IMR-90 (cell line): ENCODE measurements around the gene UCK2. TPM values are rescaled to one million over a fixed set of nuclear protein-coding genes. Genes with fewer than 3 reads are reported as not detected.
"Not testable (repeated sequence)": the region's sequence is repeated elsewhere in the genome, so short reads cannot be mapped to it uniquely, and the experiment has no call there.

Experiments
- ATAC-seq: fragments of 200-7000 bp; cut with Tn5 transposase; 2 replicates; pipeline ENCODE4 v1.9.1; 2020; ENCODE audit warnings: low read depth, mild to moderate bottlenecking, moderate library complexity
- BruUV-seq: library from RNA; stranded (reverse); fragments of 400-500 nt; replicated peaks from 2 replicates; lab custom pipeline; 2021; lab: Mats Ljungman, UMichigan
- CTCF ChIA-PET: fragments of 300-600 bp; formaldehyde crosslinking; extraction: SDS; loops from one replicate; lab custom pipeline; 2021; ENCODE audit warnings: antibody characterized with exemption; lab: Yijun Ruan, JAX
- POLR2A ChIA-PET: fragments of 300-600 bp; sonication (Branson Sonifier 250); formaldehyde crosslinking; loops from one replicate; lab custom pipeline; 2022; ENCODE audit warnings: antibody characterized with exemption; ENCODE audit not compliant: unreplicated experiment; lab: Charles Lee
- DNase-seq: peaks from one replicate; pipeline ENCODE4 v3.0.0; 2013
- H2AFZ ChIP-seq: replicated peaks from 2 replicates; pipeline ENCODE3; 2013; ENCODE audit warnings: low read length, mild to moderate bottlenecking; ENCODE audit not compliant: poor library complexity
- H2AK5ac ChIP-seq: 2 replicates; pipeline ENCODE4 v1.6.1; 2013; ENCODE audit warnings: low read depth, low read length, inconsistent platforms
- H2AK9ac ChIP-seq: replicated peaks from 2 replicates; pipeline ENCODE3; 2013; ENCODE audit warnings: mild to moderate bottlenecking, low read depth, low read length, moderate library complexity; ENCODE audit not compliant: poor library complexity
- H2BK120ac ChIP-seq: 2 replicates; pipeline ENCODE4 v1.6.1; 2013; ENCODE audit warnings: low read depth, low read length, inconsistent platforms
- H2BK15ac ChIP-seq: 3 replicates; pipeline ENCODE4 v1.6.1; 2013; ENCODE audit warnings: low read depth, low read length, inconsistent platforms
- H2BK20ac ChIP-seq: 2 replicates; pipeline ENCODE4 v1.6.1; 2013; ENCODE audit warnings: low read depth, mild to moderate bottlenecking, inconsistent platforms, low read length, moderate library complexity
- H2BK5ac ChIP-seq: 2 replicates; pipeline ENCODE4 v1.6.1; 2013; ENCODE audit warnings: mild to moderate bottlenecking, low read depth, low read length, inconsistent platforms; ENCODE audit not compliant: poor library complexity, severe bottlenecking
- H3K14ac ChIP-seq: replicated peaks from 2 replicates; pipeline ENCODE4 v1.6.1; 2013; ENCODE audit warnings: low read depth, low read length, inconsistent platforms
- H3K18ac ChIP-seq: 2 replicates; pipeline ENCODE4 v1.6.1; 2013; ENCODE audit warnings: low read depth, low read length, control low read depth
- H3K23ac ChIP-seq: 2 replicates; pipeline ENCODE4 v1.6.1; 2013; ENCODE audit warnings: low read depth, low read length, inconsistent platforms
- H3K27ac ChIP-seq: 2 replicates; pipeline ENCODE4 v1.5.1; 2013; ENCODE audit warnings: mild to moderate bottlenecking, control low read depth, low read length; ENCODE audit not compliant: insufficient read depth
- H3K27me3 ChIP-seq: 2 replicates; pipeline ENCODE4 v1.6.1; 2013; ENCODE audit warnings: low read length; ENCODE audit not compliant: control insufficient read depth, insufficient read depth
- H3K36me3 ChIP-seq: 2 replicates; pipeline ENCODE4 v1.6.1; 2013; ENCODE audit warnings: low read length, mixed read lengths; ENCODE audit not compliant: control insufficient read depth, insufficient read depth
- H3K4ac ChIP-seq: 2 replicates; pipeline ENCODE4 v1.6.1; 2013; ENCODE audit warnings: low read depth, low read length, inconsistent platforms
- H3K4me1 ChIP-seq: 2 replicates; pipeline ENCODE4 v1.6.1; 2013; ENCODE audit warnings: low read length, mixed read lengths; ENCODE audit not compliant: control insufficient read depth, insufficient read depth
- H3K4me2 ChIP-seq: 2 replicates; pipeline ENCODE4 v1.6.1; 2013; ENCODE audit warnings: low read depth, mild to moderate bottlenecking, control low read depth, low read length, moderate library complexity
- H3K4me3 ChIP-seq: 2 replicates; pipeline ENCODE4 v1.5.1; 2013; ENCODE audit warnings: low read depth, mild to moderate bottlenecking, control low read depth, low read length, moderate library complexity; ENCODE audit not compliant: insufficient read depth
- H3K56ac ChIP-seq: 2 replicates; pipeline ENCODE4 v1.6.1; 2013; ENCODE audit warnings: low read length, inconsistent platforms; ENCODE audit not compliant: insufficient read depth; ENCODE audit errors: extremely low read depth
- H3K79me1 ChIP-seq, 2 experiments: 2 replicates each; pipeline ENCODE4 v1.6.1; 2013; ENCODE audit warnings: low read length in 2 of 2, inconsistent platforms in 1 of 2, low read depth in 1 of 2
- H3K9ac ChIP-seq: 2 replicates; pipeline ENCODE4 v1.6.1; 2013; ENCODE audit warnings: low read depth, low read length, control low read depth
- H3K9me1 ChIP-seq: 2 replicates; pipeline ENCODE4 v1.6.1; 2013; ENCODE audit warnings: low read length, inconsistent platforms; ENCODE audit not compliant: insufficient read depth
- H3K9me3 ChIP-seq: 2 replicates; pipeline ENCODE4 v1.6.1; 2013; ENCODE audit warnings: low read length; ENCODE audit not compliant: control insufficient read depth, insufficient read depth
- H4K20me1 ChIP-seq: 2 replicates; pipeline ENCODE4 v1.6.1; 2013; ENCODE audit warnings: low read length, inconsistent platforms; ENCODE audit not compliant: insufficient read depth
- H4K5ac ChIP-seq: 2 replicates; pipeline ENCODE4 v1.6.1; 2013; ENCODE audit warnings: mild to moderate bottlenecking, low read depth, low read length, control low read depth
- H4K8ac ChIP-seq, 2 experiments: 2 replicates each; pipeline ENCODE4 v1.6.1; 2013; ENCODE audit warnings: low read depth in 2 of 2, low read length in 2 of 2, control low read depth in 1 of 2, inconsistent platforms in 1 of 2
- H4K91ac ChIP-seq: 2 replicates; pipeline ENCODE4 v1.6.1; 2013; ENCODE audit warnings: low read depth, low read length, inconsistent platforms; ENCODE audit not compliant: insufficient read depth
- WGBS, 2 experiments: methylation state at CpG; one replicate each; pipeline versions ENCODE4 v1.1.5 to v1.1.7; 2013; ENCODE audit warnings: missing lambda C conversion rate in 2 of 2; ENCODE audit not compliant: insufficient read length in 1 of 2; ENCODE audit errors: extremely low coverage in 2 of 2; 5-methylcytosine and 5-hydroxymethylcytosine counted together
- dilution Hi-C: fragments of 300-500 bp; cut with HindIII; formaldehyde crosslinking; loops from one replicate; pipeline ENCODE4 v1.14.3; 2018; ENCODE audit warnings: low sequenced_read_pairs; ENCODE audit not compliant: unreplicated experiment
- in situ Hi-C: fragments of 300-500 bp; cut with MboI; formaldehyde crosslinking; loops from 3 replicates; pipeline ENCODE4 v1.14.3; 2019; ENCODE audit warnings: low sequenced_read_pairs, inconsistent platforms, mixed read lengths
- intact Hi-C: fragments of 100-400 bp; cut with micrococcal nuclease; formaldehyde crosslinking; loops from 2 replicates; pipeline ENCODE4 v1.10.0; 2022
- polyA plus RNA-seq, 3 experiments: library from polyadenylated mRNA; depleted of rRNA; stranded (reverse); fragments of >200 nt; gene quantifications; 2 replicates each; pipeline ENCODE4 v1.2.3, GENCODE V29; 2012; ENCODE audit warnings: low replicate concordance in 1 of 3
- total RNA-seq: library from RNA; depleted of rRNA; stranded (reverse); fragments of >200 nt; gene quantifications from 2 replicates; pipeline ENCODE4 v1.2.3, GENCODE V29; 2012

UCK2 gene
- total and polyA plus RNA-seq, 2 of the 4 experiments (the other 2 are of a cell fraction) = 83.0 to 87.8 TPM

DNA sequence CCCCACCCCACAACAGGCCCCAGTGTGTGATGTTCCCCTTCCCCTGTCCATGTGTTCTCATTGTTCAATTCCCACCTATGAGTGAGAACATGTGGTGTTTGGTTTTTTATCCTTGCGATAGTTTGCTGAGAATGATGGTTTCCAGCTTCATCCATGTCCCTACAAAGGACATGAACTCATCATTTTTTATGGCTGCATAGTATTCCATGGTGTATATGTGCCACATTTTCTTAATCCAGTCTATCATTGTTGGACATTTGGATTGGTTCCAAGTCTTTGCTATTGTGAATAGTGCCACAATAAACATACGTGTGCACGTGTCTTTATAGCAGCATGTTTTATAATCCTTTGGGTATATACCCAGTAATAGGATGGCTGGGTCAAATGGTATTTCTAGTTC lies 49.2 kb upstream of the UCK2 start:
- H3K27me3 ChIP-seq, H3K4me2 ChIP-seq, H2BK5ac ChIP-seq, H3K23ac ChIP-seq, H4K91ac ChIP-seq, H4K5ac ChIP-seq, ATAC-seq, H2AFZ ChIP-seq, H3K9me1 ChIP-seq, H3K9ac ChIP-seq, H3K14ac ChIP-seq, H2BK15ac ChIP-seq, H3K4me1 ChIP-seq, H3K79me1 ChIP-seq, intact Hi-C loops, H3K56ac ChIP-seq, H3K9me3 ChIP-seq, CTCF ChIA-PET, H3K27ac ChIP-seq, H2BK120ac ChIP-seq, in situ Hi-C loops, dilution Hi-C loops, H3K18ac ChIP-seq, H4K20me1 ChIP-seq, H2BK20ac ChIP-seq, POLR2A ChIA-PET, H3K36me3 ChIP-seq, H3K4me3 ChIP-seq, H2AK9ac ChIP-seq, H3K4ac ChIP-seq, BruUV-seq, H4K8ac ChIP-seq, H2AK5ac ChIP-seq, DNase-seq: not testable (repeated sequence)
- no CpG with 5 or more reads among the region's 3 CpGs for WGBS, 2 experiments

- H3K9me1 ChIP-seq, H3K23ac ChIP-seq, ATAC-seq, H4K8ac ChIP-seq, POLR2A ChIA-PET, H3K56ac ChIP-seq, CTCF ChIA-PET, H2AK5ac ChIP-seq, H3K4me3 ChIP-seq, in situ Hi-C loops, H3K27ac ChIP-seq, BruUV-seq, H4K5ac ChIP-seq, H3K4me2 ChIP-seq, H3K27me3 ChIP-seq, DNase-seq, H2AFZ ChIP-seq, H2BK120ac ChIP-seq, intact Hi-C loops, H2BK15ac ChIP-seq, H3K9ac ChIP-seq, H3K79me1 ChIP-seq, H3K18ac ChIP-seq, H3K4me1 ChIP-seq, H3K36me3 ChIP-seq, H3K9me3 ChIP-seq, H3K14ac ChIP-seq, H4K91ac ChIP-seq, H3K4ac ChIP-seq, H2BK20ac ChIP-seq, dilution Hi-C loops, H2AK9ac ChIP-seq, H4K20me1 ChIP-seq, H2BK5ac ChIP-seq: not testable (repeated sequence)
- WGBS, 2 experiments = no CpG with 5 or more reads among the region's 11 CpGs
Observed at GRCh38 chr1:165783519-165783918, 43.9 kb upstream of the UCK2 start.
